ENCODE data around the gene RAD50. TPM values are rescaled to one million over a fixed set of nuclear protein-coding genes. Genes with fewer than 3 reads are reported as not detected.

The RAD50 gene
- total RNA-seq, 6 experiments from 2014 or later = 11.6 to 27.7 (median 12.8) TPM

GRCh38 chr5:132655821-132656773 is 99.3 kb downstream of the RAD50 start:
- Mint-ChIP-seq H3K4me1 (ENCODE audit: low read depth) (no peaks in the 10 kb centered on the region), H3K4me3 (peak overlapping the region; percentile 60)

GRCh38 chr5:132656774-132657355 is 100.1 kb downstream of the RAD50 start:
- Mint-ChIP-seq H3K9me3 (no peaks in the 10 kb centered on the region), H3K27ac (no peak overlapping the region), H3K4me3 (no peak overlapping the region; the same call in 1 of the 2 replicates), H3K4me1 (ENCODE audit: low read depth) (no peaks in the 10 kb centered on the region), H3K27me3 (ENCODE audit: insufficient read depth) (peaks cover 21% of the 10 kb centered on the region), H3K36me3 (ENCODE audit: low read depth) (no peaks in the 10 kb centered on the region)
- no peak for DNase-seq
- no peak for TF ChIP-seq CTCF (IDR thresholded peaks at IDR 0.05)

More at GRCh38 chr5:132655821-132656773, 99.3 kb downstream of the RAD50 start:
- TF ChIP-seq CTCF (IDR thresholded peaks at IDR 0.05) = peak; percentile 32; the same call in 1 of the 2 replicates
- H3K27ac Mint-ChIP-seq = no peak overlapping the region
- H3K36me3 Mint-ChIP-seq (ENCODE audit: low read depth) = no peaks in the 10 kb centered on the region
- H3K27me3 Mint-ChIP-seq (ENCODE audit: insufficient read depth) = peaks cover 21% of the 10 kb centered on the region
- DNase-seq = no peak
- H3K9me3 Mint-ChIP-seq = no peaks in the 10 kb centered on the region

- no peak for DNase-seq
- Mint-ChIP-seq H3K4me1 (ENCODE audit: low read depth) (no peaks in the 10 kb centered on the region), H3K36me3 (ENCODE audit: low read depth) (no peaks in the 10 kb centered on the region), H3K27ac (no peak within 1 kb of the TSS), H3K27me3 (ENCODE audit: insufficient read depth) (peaks cover 20% of the 10 kb centered on the region), H3K4me3 (no peak within 1 kb of the TSS), H3K9me3 (no peaks in the 10 kb centered on the region)
- TF ChIP-seq CTCF (IDR thresholded peaks at IDR 0.05) = no peak
These were observed 101.1 kb downstream of the RAD50 start, which contains the start of gene IL13 for GRCh38 chr5:132657676-132658380. IL13 (plus strand) TSS chr5:132658173; CDS start chr5:132658187, 14 bp downstream.

- no peaks in the 10 kb centered on the region for H3K4me1 Mint-ChIP-seq (ENCODE audit: low read depth)
- DNase-seq = no peak
- peaks cover 18% of the 10 kb centered on the region for H3K27me3 Mint-ChIP-seq (ENCODE audit: insufficient read depth)
- TF ChIP-seq CTCF (IDR thresholded peaks at IDR 0.05) = no peak
- H3K36me3 Mint-ChIP-seq (ENCODE audit: low read depth) = no peaks in the 10 kb centered on the region
- no peak overlapping the region for H3K27ac Mint-ChIP-seq
- H3K9me3 Mint-ChIP-seq = no peaks in the 10 kb centered on the region
- H3K4me3 Mint-ChIP-seq = no peak overlapping the region
These were observed 101.9 kb downstream of the RAD50 start for GRCh38 chr5:132658381-132659302.

All from HFFc6 (cell line).